T-cell (primary cell): ENCODE results near the gene TMEM232. TPM values are rescaled to one million over a fixed set of nuclear protein-coding genes. Genes with fewer than 3 reads are reported as not detected.

ENCODE experiments used
- ATAC-seq, 4 experiments: fragments of 200-7000 bp in 3 of 4; fragments of 150-1000 bp in 1 of 4; cut with Tn5 transposase; replicated peaks in 1 of 4; 1 replicate in 3 of 4; 2 replicates in 1 of 4; pipeline ENCODE4 v1.10.0; 2021; ENCODE audit warnings: moderate library complexity in 3 of 4, mild to moderate bottlenecking in 2 of 4, moderate number of reproducible peaks in 1 of 4
- CTCF ChIA-PET, 2 donors: fragments of 300-600 bp; sonication (Branson Sonifier 250); formaldehyde crosslinking; loops; one replicate each; lab custom pipeline; 2022; ENCODE audit warnings: antibody characterized with exemption in 2 of 2; lab: Charles Lee
- POLR2A ChIA-PET, 2 donors: fragments of 300-600 bp; sonication (Branson Sonifier 250); formaldehyde crosslinking; loops; one replicate each; lab custom pipeline; 2022; ENCODE audit warnings: antibody characterized with exemption in 2 of 2; lab: Charles Lee
- DNase-seq, 35 experiments: peaks; one replicate each; pipeline versions ENCODE4 v3.0.0 to v3.0.0-alpha.2; 2013 to 2023
- H3K27ac ChIP-seq: one replicate; pipeline ENCODE4 v1.5.1; 2013; ENCODE audit warnings: low read length
- H3K27me3 ChIP-seq, 2 experiments: replicated peaks in 1 of 2; 1 replicate in 1 of 2; 2 replicates in 1 of 2; pipeline versions ENCODE4 v1.6.1 to v1.7.0; 2013; ENCODE audit warnings: low read length in 1 of 2, mixed read lengths in 1 of 2; ENCODE audit not compliant: control insufficient read depth in 2 of 2, insufficient read depth in 2 of 2; ENCODE audit errors: extremely low read depth in 1 of 2
- H3K36me3 ChIP-seq, 2 donors: 1 replicate in 1 of 2; 2 replicates in 1 of 2; pipeline versions ENCODE4 v1.6.1 to v1.7.0; 2013; ENCODE audit warnings: low read length in 1 of 2; ENCODE audit not compliant: control insufficient read depth in 2 of 2, insufficient read depth in 1 of 2; ENCODE audit errors: extremely low read depth in 1 of 2
- H3K4me1 ChIP-seq, 2 experiments: 1 replicate in 1 of 2; 2 replicates in 1 of 2; pipeline versions ENCODE4 v1.6.1 to v1.7.0; 2013; ENCODE audit warnings: low read length in 2 of 2, mixed read lengths in 1 of 2; ENCODE audit not compliant: insufficient read depth in 2 of 2, control insufficient read depth in 1 of 2; ENCODE audit errors: extremely low read depth in 1 of 2
- H3K4me3 ChIP-seq, 2 donors: 1 replicate in 1 of 2; 2 replicates in 1 of 2; pipeline versions ENCODE4 v1.5.1 to v1.7.0; 2013; ENCODE audit warnings: mild to moderate bottlenecking in 2 of 2, low read length in 1 of 2, moderate library complexity in 1 of 2; ENCODE audit not compliant: control insufficient read depth in 1 of 2; ENCODE audit errors: extremely low read depth in 1 of 2
- H3K9me3 ChIP-seq: 2 replicates; pipeline ENCODE4 v1.7.0; 2013
- H3K27ac Mint-ChIP-seq, 2 donors: one replicate each; pipeline ENCODE4 v1.8.0; 2020 to 2021; ENCODE audit warnings: mild to moderate bottlenecking in 2 of 2, mixed read lengths in 2 of 2
- H3K27me3 Mint-ChIP-seq, 2 donors: one replicate each; pipeline ENCODE4 v1.8.0; 2021 to 2022; ENCODE audit warnings: mixed read lengths in 2 of 2
- H3K36me3 Mint-ChIP-seq: one replicate; pipeline ENCODE4 v1.8.0; 2021; ENCODE audit warnings: mixed read lengths
- H3K4me1 Mint-ChIP-seq, 3 donors: one replicate each; pipeline ENCODE4 v1.8.0; 2020 to 2022; ENCODE audit warnings: mixed read lengths in 3 of 3, mild to moderate bottlenecking in 1 of 3
- H3K4me3 Mint-ChIP-seq, 3 donors: one replicate each; pipeline ENCODE4 v1.8.0; 2020 to 2022; ENCODE audit warnings: mild to moderate bottlenecking in 3 of 3, mixed read lengths in 3 of 3, moderate library complexity in 3 of 3
- H3K9me3 Mint-ChIP-seq, 3 donors: one replicate each; pipeline ENCODE4 v1.8.0; 2020 to 2022; ENCODE audit warnings: mixed read lengths in 3 of 3
- WGBS: methylation state at CpG from one replicate; pipeline ENCODE4 v1.1.5; 2013; ENCODE audit warnings: missing lambda C conversion rate; ENCODE audit not compliant: insufficient coverage; 5-methylcytosine and 5-hydroxymethylcytosine counted together
- total RNA-seq, 35 experiments: library from RNA in 6 of 35; stranded (reverse) in 6 of 35; fragments of 120-200 nt in 1 of 35; gene quantifications; one replicate each; pipeline versions ENCODE4 v1.2.1 to v1.2.4 and lab custom pipeline; 2013 to 2026

The TMEM232 gene
- total RNA-seq, 5 donors from 2014 or later (not counting 1 experiment from before 2014, with no cell fraction given) = 1.1 to 2.9 (median 1.5) TPM

DNA sequence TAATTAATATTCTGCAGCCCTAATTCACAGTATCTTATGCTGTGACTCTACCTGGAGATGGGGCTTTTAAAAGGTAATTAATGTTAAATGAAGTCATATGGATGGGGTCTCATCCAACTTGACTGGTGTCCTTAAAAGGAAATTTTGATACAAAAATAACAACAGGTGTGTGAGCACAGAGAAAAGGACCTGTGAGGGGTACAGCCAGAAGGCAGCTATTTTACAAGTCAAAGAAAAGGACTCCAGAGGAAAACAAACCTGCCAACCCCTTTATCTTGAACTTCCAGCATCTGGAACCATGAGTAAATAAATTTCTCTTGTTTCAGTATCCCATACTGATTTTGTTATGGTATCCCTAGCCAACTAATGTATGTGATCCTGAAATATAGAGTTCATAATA lies 250.3 kb downstream of the TMEM232 start:
- H3K36me3 ChIP-seq = no peaks in the 10 kb centered on the region
- H3K4me1 Mint-ChIP-seq = no peaks in the 10 kb centered on the region
- DNase-seq = no peak
- H3K36me3 Mint-ChIP-seq = no peaks in the 10 kb centered on the region
- no peak overlapping the region for H3K27ac ChIP-seq
- no peak overlapping the region for H3K4me3 ChIP-seq
- peaks cover 2% of the 10 kb centered on the region for H3K9me3 ChIP-seq
- peaks cover 6 to 19% (median 9%) of the 10 kb centered on the region in 3 donors for H3K9me3 Mint-ChIP-seq
- ATAC-seq = no peak
- H3K27me3 ChIP-seq = no peaks in the 10 kb centered on the region
- H3K27me3 Mint-ChIP-seq = peaks cover 0 to 10% of the 10 kb centered on the region in 2 donors
- CTCF ChIA-PET = no interaction called here
- no peak overlapping the region for H3K4me3 Mint-ChIP-seq
- H3K4me1 ChIP-seq = no peaks in the 10 kb centered on the region
- H3K27ac Mint-ChIP-seq = no peak overlapping the region
- POLR2A ChIA-PET = no interaction called here

DNA sequence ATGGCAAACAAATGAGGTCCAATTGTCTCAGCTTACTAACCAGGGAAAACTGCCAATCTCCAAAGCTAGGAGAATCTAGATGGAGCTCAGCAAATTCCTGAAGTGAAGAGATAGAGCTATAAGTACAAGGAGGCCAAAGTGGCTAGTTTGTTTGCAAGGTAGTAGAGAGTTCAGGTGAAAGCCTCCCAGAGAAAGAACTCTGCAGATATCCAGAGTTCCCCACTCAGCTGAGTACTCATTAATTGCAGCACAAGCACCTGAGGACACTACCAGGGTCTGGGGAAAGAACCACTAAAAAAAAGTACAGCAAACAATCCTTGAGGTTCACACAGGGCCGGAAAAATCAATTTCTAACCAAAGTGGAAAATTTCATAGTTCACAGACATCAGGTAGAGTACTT lies 250.9 kb downstream of the TMEM232 start:
- ChIA-PET CTCF (interaction anchor here in 1 of 2 donors (0.7 kb wide), 1 partner anchor 22 kb away, joined by 8 read pairs; no protein-coding TSS in a partner anchor), POLR2A (interaction anchor here in 1 of 2 donors (0.7 kb wide), 1 partner anchor 119 kb away, joined by 9 read pairs; no protein-coding TSS in a partner anchor)
- H3K4me3 ChIP-seq = no peak overlapping the region
- H3K27ac Mint-ChIP-seq = no peak overlapping the region
- WGBS = no CpG with 5 or more reads among the region's 1 CpG
- ATAC-seq (no peak), DNase-seq (no peak)
- H3K9me3 ChIP-seq = peaks cover 2% of the 10 kb centered on the region
- no peaks in the 10 kb centered on the region for H3K4me1 Mint-ChIP-seq
- no peaks in the 10 kb centered on the region for H3K4me1 ChIP-seq
- no peak overlapping the region for H3K27ac ChIP-seq
- peaks cover 0 to 10% of the 10 kb centered on the region in 2 donors for H3K27me3 Mint-ChIP-seq
- H3K9me3 Mint-ChIP-seq = peaks cover 13 to 25% (median 15%) of the 10 kb centered on the region in 3 donors
- no peaks in the 10 kb centered on the region for H3K36me3 ChIP-seq
- H3K4me3 Mint-ChIP-seq = no peak overlapping the region
- no peaks in the 10 kb centered on the region for H3K27me3 ChIP-seq
- H3K36me3 Mint-ChIP-seq = no peaks in the 10 kb centered on the region

DNA sequence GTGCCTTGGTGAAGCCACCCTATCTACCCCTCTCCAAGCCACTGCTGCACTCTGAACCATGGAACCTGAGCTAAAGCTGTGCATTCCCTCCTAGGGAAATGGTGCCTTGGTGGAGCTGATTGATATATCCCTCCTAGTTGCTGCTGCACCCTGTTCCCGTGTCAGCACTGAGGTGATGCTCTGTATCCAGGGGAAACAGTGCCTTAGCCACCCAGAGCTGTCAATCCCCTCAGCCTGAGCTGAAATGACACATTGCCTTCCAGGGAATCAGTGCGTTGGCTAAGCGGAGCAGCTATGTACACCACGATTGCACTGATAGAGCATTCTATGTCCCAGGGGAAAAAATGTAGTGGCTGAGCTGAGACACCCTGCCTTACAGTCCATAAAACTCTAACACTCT lies 257.0 kb downstream of the TMEM232 start:
- Histone ChIP-seq H3K36me3 (no peaks in the 10 kb centered on the region), H3K27me3 (no peaks in the 10 kb centered on the region), H3K27ac (no peak overlapping the region), H3K4me1 (no peaks in the 10 kb centered on the region), H3K9me3 (peaks cover 2% of the 10 kb centered on the region), H3K4me3 (no peak overlapping the region)
- Mint-ChIP-seq H3K27ac (no peak overlapping the region), H3K4me1 (no peaks in the 10 kb centered on the region), H3K27me3 (no peaks in the 10 kb centered on the region), H3K4me3 (no peak overlapping the region), H3K9me3 (peaks cover 14 to 35% (median 17%) of the 10 kb centered on the region in 3 donors), H3K36me3 (no peaks in the 10 kb centered on the region)
- CTCF ChIA-PET = no interaction called here
- WGBS = 81% methylated on average over 4 of the region's 4 CpGs
- POLR2A ChIA-PET = no interaction called here
- ATAC-seq = no peak
- no peak for DNase-seq

DNA sequence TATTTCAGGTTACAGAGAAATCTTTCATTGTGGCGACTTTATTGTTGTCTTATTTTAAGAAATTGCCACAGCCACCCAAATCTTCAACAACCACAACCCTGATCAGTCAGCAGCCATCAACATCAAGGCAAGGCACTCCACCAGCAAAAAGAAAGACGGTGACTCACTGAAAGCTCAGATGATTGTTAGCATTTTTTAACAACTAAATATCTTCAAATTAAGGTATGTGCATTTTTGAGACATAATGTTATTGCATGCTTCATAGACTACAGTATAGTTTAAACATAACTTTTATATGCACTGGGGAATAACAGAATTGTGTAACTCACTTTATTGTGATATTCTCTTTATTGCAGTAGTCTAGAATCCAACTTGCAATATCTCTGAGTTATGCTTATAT lies 263.4 kb downstream of the TMEM232 start:
- no peaks in the 10 kb centered on the region for H3K9me3 Mint-ChIP-seq
- ATAC-seq (no peak), DNase-seq (no peak)
- no peaks in the 10 kb centered on the region for H3K36me3 Mint-ChIP-seq
- H3K4me3 Mint-ChIP-seq = no peak overlapping the region
- ChIA-PET CTCF (no interaction called here), POLR2A (no interaction called here)
- Histone ChIP-seq H3K9me3 (no peaks in the 10 kb centered on the region), H3K36me3 (no peaks in the 10 kb centered on the region), H3K4me1 (no peaks in the 10 kb centered on the region), H3K4me3 (no peak overlapping the region), H3K27ac (no peak overlapping the region), H3K27me3 (no peaks in the 10 kb centered on the region)
- WGBS = no CpG with 5 or more reads among the region's 2 CpGs
- no peaks in the 10 kb centered on the region for H3K27me3 Mint-ChIP-seq
- no peak overlapping the region for H3K27ac Mint-ChIP-seq
- no peaks in the 10 kb centered on the region for H3K4me1 Mint-ChIP-seq

DNA sequence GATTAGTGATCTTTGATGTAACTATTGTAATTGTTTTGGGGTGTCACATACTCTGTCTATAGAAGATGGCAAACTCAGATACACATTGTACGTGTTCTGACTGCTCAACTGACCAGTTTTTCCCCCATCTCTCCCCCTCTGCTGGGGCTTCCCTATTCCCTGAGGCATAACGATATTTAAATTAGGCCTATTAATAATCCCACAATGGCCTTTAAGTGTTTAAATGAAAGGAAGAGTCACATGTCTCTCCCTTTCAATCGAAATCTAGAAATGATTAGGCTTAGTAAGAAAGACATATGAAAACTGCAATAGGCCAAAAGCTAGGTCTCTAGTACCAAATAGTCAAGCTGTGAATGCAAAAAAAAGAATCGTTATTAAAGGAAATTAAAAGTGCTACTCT lies 265.6 kb downstream of the TMEM232 start:
- H3K27me3 ChIP-seq = no peaks in the 10 kb centered on the region
- Mint-ChIP-seq H3K27ac (no peak overlapping the region), H3K27me3 (no peaks in the 10 kb centered on the region), H3K36me3 (no peaks in the 10 kb centered on the region), H3K9me3 (no peaks in the 10 kb centered on the region), H3K4me3 (no peak overlapping the region), H3K4me1 (no peaks in the 10 kb centered on the region)
- no peak for ATAC-seq
- DNase-seq = no peak
- H3K9me3 ChIP-seq = no peaks in the 10 kb centered on the region
- H3K27ac ChIP-seq = no peak overlapping the region
- no peaks in the 10 kb centered on the region for H3K4me1 ChIP-seq
- POLR2A ChIA-PET = no interaction called here
- H3K4me3 ChIP-seq = no peak overlapping the region
- CTCF ChIA-PET = no interaction called here
- WGBS = 88% methylated on average over 1 of the region's 4 CpGs
- H3K36me3 ChIP-seq = no peaks in the 10 kb centered on the region

DNA sequence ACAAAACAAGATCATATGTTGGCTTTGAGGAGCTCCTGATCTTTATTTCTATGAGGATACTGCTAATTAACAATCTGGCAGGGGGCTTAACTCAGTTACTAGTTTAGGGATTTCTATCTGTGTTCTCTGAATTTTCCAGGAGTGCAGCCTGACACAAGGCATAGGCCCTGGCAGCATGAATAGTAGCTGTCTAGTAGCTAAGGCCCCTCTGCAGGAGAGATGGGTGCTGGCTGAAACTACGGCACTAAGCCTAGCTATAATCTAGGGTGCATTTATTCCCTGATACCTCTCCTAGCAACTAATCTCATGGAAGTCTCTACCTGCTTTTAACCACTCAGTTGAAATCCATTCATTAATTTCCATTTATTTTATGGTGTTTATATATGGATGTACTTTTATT lies 268.2 kb downstream of the TMEM232 start:
- no peaks in the 10 kb centered on the region for H3K27me3 Mint-ChIP-seq
- no peaks in the 10 kb centered on the region for H3K4me1 ChIP-seq
- no peaks in the 10 kb centered on the region for H3K36me3 ChIP-seq
- H3K4me1 Mint-ChIP-seq = no peaks in the 10 kb centered on the region
- H3K4me3 ChIP-seq = no peak overlapping the region
- H3K9me3 Mint-ChIP-seq = no peaks in the 10 kb centered on the region
- no peaks in the 10 kb centered on the region for H3K9me3 ChIP-seq
- no peak overlapping the region for H3K27ac Mint-ChIP-seq
- no peaks in the 10 kb centered on the region for H3K36me3 Mint-ChIP-seq
- no peaks in the 10 kb centered on the region for H3K27me3 ChIP-seq
- DNase-seq (no peak), ATAC-seq (no peak)
- H3K4me3 Mint-ChIP-seq = no peak overlapping the region
- ChIA-PET POLR2A (no interaction called here), CTCF (interaction anchor here in 1 of 2 donors (0.5 kb wide), 1 partner anchor 908 kb away, joined by 3 read pairs; no protein-coding TSS in a partner anchor)
- H3K27ac ChIP-seq = no peak overlapping the region
- WGBS = no CpG with 5 or more reads among the region's 1 CpG

DNA sequence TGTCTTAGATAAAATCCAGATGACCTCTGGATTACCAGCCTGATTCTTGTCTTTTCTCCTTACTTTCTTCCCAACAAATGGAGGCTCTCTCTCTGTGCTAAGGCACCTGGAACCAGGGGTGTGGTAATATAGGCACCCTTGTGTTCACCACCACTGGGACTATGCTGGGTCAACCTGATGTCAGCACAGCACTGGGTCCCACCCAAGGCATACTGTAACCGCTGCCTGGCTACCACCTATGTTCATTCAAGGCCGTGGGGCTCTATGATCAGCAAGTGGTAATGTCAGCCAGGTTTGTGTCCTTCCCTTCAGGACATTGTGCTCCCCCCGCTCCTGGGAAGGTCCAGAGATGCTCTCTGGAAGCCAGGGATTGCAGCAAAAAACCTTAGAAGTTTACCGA lies 283.6 kb downstream of the TMEM232 start:
- Mint-ChIP-seq H3K4me3 (no peak overlapping the region), H3K36me3 (no peaks in the 10 kb centered on the region), H3K27me3 (no peaks in the 10 kb centered on the region), H3K4me1 (no peaks in the 10 kb centered on the region), H3K9me3 (no peaks in the 10 kb centered on the region), H3K27ac (no peak overlapping the region)
- ATAC-seq (no peak), DNase-seq (no peak)
- Histone ChIP-seq H3K36me3 (no peaks in the 10 kb centered on the region), H3K27ac (no peak overlapping the region), H3K4me3 (no peak overlapping the region), H3K9me3 (no peaks in the 10 kb centered on the region), H3K4me1 (no peaks in the 10 kb centered on the region), H3K27me3 (no peaks in the 10 kb centered on the region)
- ChIA-PET CTCF (no interaction called here), POLR2A (no interaction called here)
- WGBS = 84% methylated on average over 4 of the region's 4 CpGs
